NOMO-1 (cell line): Measurements from ENCODE around the gene INSYN1.

ENCODE experiments used
- DNase-seq, 2 experiments: peaks; one replicate each; lab custom pipeline; 2025; ENCODE audit not compliant: unreplicated experiment in 2 of 2; lab: John Stamatoyannopoulos, UW

The INSYN1 gene

DNA sequence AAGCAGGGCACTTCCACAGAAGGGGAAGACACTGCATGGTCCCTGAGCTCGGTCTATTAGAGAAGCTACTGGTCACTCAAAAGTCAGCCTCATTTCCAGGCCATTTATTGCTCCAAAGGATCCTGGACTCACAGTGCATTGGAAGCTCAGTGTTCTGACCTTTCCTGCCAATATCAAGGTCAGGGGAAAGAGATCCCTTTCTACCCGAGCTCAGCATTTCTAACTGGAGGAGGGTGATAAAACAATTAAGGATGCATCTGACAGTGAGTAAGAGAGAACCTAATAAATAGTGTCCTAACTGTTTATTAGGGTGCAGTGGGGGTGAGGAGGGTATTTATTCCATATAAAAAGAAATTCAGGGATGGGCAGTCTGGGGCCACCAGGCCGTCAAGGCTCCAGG lies 26.8 kb upstream of the INSYN1 start:
- DNase-seq: no peak

DNA sequence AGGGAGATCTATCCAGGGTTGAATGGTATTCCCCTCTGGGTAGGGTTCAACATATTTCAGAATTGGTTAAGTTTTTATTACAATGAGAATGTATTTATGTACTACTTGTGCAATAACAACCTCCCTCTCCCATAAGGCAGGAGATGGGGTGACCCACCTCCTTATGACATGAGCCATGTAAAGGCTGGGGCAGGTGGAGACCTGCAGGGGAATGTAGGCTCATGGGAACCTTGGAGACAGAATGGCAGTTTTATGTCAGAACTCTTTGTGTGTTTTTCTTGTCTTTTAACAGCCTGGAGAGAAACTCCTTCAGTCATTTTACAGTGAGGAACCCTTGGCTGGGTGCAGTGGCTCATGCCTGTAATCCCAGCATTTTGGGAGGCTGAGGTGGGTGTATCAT lies 24.6 kb upstream of the INSYN1 start:
- DNase-seq: no peak

DNA sequence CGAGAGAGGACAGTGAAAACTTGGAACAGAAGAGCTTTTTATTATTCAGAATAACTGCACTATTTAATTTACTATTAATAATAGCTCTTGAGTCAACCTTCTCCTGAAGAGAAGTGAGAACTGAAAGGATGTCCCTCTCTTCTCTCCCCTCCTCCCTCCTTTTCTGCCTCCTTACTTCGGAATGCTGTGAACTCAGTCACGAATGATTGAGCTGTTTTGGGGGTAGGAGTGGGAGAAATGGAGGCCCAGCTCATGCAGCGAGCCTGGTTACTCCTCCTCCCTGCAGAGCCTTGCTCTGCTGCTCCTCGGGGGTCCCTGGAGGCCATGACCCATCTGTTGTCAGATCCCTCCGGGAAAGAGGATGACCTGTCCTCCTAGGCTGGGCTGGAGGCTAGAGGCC lies 20.3 kb upstream of the INSYN1 start:
- no peak for DNase-seq

DNA sequence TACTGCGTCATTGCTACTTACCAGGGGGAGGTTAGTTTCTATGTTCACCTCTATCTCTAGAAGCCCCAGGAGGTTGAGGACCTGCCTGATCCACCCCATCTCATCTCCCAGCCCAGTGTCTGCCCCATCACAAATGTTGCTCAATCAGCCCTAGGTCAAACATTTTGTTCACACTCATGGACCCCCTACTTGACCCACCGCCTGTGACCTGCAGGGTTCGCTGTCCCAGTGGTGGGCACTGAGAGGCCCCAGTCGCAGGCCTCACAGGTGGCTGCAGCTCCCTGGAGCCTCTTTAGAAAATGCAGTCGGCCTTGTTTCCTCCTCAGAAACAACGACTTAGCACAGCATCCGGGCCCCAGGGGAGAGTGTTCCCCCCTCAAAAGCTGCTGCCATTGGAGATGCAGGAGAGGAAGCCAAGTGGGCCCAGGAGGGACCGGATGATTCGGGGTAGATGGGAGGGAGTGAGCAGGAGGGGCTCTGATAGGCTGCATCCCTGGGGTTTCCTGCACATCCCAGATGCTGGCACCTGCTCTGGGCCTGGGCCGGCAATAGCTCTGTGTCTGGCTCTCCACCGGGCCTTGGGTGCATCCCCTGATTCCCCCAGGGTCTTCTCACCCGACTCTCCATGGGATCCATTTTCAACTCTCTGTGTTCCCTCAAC lies 18.4 kb upstream of the INSYN1 start:
- no peak for DNase-seq

DNA sequence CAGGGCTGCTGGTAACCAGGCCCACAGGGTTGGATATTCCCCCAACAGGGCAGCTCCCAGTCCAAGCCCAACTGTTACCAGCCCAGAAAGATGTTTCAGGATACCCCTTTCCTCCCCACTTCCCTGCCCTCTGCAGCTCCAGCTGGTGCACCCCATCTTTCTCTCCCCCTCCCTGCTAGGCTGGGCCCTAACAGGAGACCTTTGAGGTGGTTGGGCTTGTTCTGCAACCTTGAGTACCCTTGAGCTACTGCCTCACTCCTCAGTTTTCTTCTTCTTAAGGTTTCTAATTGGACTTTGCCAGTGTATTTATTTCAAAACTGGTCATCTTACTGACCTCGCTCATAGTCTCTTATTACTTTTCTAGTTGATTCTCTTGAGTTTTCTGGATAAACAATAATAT lies 16.9 kb upstream of the INSYN1 start:
- DNase-seq: no peak

DNA sequence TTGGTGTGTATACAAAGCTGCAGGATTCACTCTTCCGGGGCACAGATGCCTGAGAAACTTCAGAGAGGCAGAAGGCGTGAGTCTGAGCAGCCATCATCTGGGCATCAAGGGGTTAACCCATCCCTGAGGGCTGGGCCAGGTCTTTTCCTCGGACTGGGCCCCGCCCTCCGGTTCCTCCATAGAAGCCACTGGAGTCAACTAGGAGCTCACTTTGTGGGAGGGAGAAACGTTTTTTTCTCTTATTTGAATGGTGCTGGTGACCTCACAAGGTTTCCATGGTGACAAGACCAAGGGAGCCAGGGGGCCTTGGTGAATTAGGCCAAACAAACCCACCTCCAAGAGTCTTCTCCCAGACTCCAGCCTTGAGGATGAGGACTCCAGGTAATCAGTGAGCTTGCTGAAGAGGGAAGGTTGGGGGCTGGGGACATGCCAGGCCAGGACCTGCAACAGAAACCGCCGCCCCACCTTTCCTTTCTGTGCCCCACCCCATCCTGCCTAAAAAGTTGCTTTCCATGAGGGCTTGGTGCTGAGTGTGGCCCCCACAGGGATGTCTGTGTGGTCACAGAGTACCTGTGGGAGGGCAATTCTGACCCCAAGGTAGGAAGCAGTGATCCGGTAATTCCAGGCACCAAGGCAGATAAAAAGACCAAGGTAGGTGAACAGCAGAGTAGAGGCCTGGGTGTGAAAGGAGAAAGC lies 14.8 kb upstream of the INSYN1 start:
- DNase-seq: no peak

DNA sequence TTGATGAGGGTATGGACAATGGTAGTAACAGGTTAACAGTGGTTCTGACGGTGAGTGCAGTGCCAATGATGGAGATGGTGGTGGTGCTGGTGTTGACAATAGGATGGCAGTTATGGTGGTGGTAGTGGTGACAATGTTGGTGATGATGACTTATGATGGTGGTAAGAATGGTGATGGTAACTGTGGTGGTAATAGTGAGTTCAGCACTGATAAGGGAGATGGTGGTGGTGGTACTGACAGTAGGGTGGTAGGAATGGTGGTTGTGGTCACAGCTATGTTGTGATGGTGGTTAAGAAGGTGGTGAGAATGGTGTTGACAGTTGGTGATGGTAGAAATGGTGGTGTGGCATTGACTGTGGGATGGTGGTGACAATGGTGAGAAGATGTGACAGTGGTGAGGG lies 13.4 kb upstream of the INSYN1 start:
- DNase-seq: no peak

DNA sequence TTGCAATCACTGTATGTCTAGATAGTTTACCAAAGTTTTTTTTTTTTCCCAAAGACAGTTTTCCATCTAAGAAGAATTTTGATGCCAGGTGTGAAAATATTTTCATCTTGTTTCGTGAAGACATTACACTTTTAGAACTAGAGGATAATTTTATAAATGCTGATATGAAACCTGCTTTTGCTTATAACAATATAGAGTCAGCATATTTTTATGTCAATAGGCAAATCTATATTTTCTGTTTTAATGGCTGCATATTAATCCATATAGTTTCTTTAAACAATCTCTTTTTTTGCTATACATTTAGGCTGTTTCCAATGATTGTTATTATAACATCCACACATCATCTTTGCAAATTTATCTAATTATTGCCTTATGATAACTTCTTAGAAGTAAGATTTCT lies 12.6 kb upstream of the INSYN1 start:
- no peak for DNase-seq

DNA sequence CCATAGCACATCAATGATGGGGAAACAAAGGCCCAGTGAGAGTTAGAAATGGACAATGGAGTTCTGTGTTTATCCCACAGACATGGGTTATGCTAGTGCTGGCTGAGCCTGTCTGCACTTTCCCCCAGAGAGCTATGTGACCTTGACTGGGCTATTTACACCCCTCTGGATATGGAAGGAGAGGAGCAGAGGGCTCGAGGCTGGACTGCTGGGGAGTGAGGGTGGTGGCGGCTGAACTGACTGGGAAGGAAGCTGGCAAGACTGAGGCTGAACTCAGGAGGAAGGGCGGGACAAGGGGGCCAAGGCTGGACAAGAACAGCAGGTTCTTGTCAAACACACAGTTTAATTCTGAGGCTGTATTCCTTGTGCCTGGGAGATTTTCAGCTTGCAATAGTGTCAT lies 10.8 kb upstream of the INSYN1 start:
- DNase-seq: no peak

DNA sequence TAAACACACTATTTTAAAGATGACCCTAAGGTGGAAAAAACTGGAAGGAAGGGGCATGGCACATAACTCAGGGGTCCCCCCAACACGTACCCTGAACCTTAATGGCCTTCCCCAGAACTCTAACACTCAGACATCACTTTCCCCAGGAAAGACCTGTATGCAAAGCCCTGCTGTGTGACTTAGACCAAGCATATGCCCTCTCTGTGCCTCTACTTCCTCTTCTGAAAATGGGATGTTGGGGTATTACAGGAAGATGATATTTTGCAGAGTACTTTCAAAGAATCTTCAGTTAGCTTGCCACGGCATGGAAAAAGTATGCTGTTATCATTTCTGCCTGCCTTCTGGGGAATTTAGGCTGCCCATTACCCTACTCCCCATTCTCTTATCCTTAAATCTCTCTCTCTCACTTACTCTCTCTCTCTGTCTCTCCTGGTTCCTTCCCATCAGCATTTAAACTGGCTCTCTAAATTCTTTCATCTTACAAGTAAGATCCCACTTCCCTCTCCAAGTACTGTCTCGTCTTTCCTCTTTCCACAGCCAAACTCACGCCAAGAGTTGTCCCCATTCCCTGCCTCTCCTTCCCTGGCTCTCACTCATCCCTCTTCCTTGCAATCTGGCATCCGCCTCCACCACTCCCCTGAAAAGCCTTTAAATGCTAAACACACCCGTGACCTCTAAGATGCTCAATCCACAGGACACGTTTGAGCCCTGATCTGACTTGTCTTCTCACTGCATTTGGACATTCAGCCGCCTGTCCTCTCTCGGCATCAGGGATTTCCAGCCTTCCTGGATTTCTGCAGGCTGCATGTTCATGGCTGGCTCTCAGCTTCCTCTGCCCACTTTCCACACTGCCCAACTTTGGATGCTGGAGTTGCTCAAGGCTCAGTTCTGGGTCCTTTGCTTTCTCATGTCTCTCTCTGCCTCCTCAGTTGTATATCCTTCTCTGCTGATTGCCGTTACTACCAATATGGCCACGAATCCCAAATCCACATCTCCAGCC lies 7.5 kb upstream of the INSYN1 start:
- no peak for DNase-seq

DNA sequence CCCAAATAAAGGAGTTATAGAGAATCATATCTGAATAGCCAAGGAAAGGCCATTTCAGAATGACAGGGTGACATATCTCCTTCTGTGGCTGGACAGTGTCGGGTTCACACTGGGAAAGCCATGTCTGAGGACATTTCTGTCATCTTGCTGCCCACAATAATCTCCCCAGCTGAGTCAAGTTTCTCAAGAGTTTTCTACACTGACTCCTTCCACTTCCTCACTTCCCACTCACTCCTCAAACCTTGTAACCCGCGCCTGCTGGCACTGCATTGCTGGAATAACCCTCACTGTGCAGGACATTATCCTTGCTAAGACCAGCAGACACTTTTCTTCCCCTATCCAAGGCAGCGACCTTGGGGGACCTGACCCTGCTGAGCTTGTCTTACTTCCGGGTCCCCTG lies 5.3 kb upstream of the INSYN1 start:
- no peak for DNase-seq

DNA sequence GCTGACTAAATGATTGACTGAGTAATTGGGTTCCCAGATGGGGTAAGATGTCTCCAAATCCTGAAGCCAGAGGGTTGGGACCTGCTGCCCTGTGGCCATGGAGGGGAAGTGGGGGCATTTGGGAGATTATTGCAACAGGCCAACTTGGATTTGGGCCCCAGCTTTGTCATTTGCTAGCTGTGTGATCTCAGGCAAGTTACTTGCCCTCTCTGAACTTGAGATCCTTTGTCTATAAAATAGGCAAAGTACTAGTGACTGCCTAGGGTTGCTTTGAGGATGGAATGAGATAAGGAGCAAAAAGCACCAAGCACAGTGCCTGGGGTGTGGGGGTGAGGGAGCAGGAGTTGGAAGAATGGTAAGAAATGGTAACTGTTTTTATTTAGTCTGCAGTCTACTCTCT lies 4.4 kb upstream of the INSYN1 start:
- no peak for DNase-seq

DNA sequence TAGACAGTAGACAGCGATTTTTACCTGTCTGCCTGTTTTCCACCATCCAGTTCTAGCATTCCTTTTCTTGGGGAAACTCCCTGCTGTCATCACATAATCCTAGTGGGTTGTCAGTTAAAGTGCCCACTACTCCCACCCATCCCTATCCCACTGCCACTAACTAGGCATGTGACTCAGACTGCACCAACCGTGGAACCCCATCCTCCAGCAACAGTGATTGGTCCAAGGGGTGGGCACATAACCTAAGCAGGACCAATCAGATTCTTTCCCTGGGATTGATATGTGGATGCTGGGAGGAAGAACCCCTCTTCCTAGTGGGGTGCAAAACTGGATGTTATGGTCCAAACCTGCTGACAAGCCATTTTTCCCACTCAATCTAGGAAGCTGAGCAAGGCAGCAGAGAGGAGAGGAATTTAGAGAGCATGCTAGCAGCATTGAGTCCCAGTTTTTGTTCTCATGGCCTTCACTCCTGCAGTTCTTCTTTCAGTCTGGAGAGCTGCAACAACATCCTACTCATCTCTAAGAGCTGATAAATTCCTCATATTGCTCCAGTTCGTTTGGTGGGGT lies 3.9 kb upstream of the INSYN1 start:
- no peak for DNase-seq

DNA sequence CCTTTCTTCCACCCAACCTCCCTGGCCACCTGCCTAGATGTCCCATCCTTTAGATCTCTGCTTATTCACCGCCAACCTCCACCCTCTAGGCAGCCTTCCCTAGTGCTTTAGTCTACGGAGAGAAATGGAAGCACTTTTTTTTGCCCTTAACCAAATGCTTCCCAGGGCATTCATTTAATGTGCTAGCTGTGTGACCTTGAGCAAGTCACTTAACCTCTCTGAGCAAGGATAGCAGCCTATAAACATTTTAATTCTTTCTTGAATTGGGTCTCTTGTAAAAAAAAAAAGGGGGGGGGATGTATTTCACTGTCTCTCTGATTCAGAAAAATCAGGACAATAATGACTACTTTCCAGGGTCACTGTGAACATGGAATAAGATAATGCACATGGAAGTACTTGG lies 3.2 kb upstream of the INSYN1 start:
- no peak for DNase-seq

DNA sequence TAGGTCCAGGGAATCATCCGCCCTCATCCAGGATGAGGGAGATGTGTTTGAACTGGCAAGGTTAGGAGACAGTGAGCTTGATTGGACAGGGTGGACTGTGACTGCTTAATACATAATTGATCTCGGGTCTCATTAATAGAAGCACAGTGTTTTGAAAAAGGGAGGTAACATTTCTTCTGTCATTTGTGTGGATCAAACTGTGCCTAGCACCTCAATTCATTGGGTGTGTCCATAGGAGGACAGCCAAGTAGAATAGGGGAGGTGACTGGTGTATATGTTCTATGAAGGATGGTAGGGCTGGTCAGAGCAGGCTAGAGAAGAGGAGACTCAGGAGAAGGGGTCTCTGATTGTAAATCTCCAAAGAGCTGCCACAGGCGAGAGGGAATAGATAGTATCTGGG lies 2.8 kb upstream of the INSYN1 start:
- DNase-seq: no peak

DNA sequence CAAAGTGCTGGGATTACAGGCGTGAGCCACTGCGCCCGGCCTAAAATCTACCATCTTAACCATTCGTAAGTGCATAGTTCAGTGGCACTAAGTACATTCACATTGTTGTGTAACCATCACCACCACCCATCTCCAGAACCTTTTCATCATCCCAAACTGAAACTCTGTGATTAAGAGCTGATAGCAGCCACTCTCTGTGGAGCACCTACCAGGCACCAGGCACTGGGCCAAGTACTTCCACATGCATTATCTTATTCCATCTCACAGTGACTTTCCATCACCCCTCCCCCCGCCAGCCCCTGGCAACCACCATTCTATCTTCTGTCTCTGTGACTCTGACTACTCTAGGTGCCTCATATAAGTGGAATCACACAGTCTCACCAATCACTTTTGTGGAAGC lies 2.3 kb upstream of the INSYN1 start:
- DNase-seq: no peak

DNA sequence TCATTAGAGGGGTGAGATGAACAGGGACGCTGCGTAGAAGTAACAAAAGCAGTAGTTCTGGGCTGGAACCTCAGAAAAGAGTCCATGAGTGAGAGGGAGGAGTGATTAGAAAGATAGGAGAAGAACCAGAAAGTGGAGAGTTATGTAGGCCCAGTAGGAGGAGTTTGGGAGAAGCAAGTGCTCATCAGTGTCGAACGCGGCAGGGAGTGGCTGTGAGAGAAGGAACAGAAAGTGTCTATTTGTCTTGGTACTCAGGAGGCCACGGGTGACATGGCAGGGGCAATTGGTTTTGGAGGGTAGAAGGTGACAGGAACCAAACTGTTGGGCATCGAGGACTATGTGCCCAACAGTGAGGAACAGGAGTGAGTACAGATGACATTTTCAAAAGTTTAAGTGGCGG lies 1.3 kb upstream of the INSYN1 start:
- peak in 1 of 2 experiments; percentile 17 for DNase-seq

DNA sequence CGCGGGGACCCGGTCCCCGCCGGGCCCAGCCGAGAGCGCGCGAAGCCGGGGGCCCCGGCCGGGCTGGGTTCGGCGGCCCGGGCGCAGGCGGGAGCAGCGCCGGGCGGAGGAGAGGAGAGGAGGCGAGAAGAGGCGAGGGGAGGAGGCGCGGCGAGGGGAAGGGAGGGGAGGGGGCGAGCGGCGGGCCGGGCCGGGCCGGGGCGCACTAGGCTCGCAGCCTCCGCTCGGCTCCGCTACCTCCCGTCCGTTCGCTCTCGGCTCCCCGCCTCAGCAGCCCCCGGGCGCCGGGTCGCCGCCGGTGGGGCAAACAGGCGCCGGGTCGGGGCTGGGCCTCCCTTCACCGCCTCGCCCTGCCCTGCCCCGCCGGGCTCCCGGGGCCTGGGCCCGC lies 351 bp downstream of the INSYN1 start:
- no peak for DNase-seq

DNA sequence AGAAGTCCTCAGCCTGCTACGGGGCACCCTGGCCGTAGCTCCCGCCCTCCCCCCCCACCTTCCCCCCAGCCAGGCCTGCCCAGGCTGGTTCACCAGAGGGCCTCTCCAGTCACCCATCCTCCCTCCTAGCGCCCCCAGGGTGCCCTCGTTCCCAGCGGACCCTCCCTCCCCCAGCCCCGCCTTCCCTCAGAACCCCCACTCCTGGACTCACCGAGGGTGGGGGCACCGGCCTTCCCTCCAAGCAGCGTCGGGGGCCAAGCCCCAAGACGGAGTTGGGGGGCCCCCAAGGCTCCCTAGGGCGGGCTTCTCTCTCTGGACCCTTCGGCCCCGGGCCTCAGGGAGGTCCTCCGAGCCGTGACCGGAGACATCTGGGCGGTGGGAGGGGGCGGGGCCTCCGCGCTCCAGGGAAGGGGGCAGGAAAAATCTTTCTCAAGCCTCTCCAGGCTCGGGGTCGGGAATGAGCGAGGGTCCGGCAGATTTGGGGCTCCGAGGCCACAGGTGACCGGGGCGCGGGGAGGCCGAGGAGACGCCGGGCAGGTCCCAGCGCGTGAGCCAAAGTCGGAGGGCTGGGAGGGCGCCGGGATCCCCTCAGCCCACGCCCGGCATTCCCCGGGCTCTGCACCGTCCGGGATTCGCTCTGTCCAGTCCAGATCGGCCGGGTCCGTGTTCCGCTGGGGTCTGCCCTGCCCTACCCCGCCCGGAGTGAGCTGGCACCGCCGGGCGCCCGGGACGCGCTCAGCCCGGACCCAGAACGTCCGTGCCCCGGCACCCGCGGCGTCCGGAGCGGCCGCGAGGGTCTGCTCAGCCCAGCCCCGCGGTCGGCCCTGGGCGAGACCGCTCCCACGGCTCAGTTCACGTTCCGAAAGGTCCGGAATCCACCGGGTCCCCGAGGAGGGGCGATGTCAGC lies 999 bp downstream of the INSYN1 start:
- no peak for DNase-seq

DNA sequence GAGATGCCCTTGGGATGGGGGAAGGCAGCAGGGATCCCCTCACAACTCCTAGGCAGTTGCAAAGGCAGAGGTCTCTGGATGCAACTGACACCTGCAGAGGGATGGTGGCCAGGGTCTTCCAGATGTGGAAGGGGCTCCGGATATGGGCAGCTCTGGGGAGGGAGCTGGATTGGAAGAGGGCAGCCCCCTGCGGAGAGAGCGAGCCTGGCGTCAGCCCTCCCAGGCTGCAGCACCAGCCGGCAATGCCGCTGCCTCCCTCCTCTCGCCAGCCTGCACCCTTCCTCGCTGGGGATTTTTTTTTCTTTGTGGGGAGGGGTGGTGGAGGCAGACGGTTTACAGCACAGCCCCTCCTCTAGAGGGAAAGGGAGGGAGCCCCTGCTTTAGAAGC lies 1.6 kb downstream of the INSYN1 start:
- no peak for DNase-seq
